Smooth muscle cell (in vitro differentiated cells): Measurements from ENCODE around the gene CLDN16. TPM values are rescaled to one million over a fixed set of nuclear protein-coding genes. Genes with fewer than 3 reads are reported as not detected.

ENCODE experiments used
- DNase-seq: peaks from one replicate; lab custom pipeline; 2025; ENCODE audit not compliant: unreplicated experiment; lab: John Stamatoyannopoulos, UW
- H2AFZ ChIP-seq: fragments of 200-600 bp; sonication (generic); 2 replicates; pipeline ENCODE4 v1.6.0; 2016; ENCODE audit warnings: antibody characterized with exemption, low read depth, mild to moderate bottlenecking
- H3F3A ChIP-seq: fragments of 200-600 bp; sonication (generic); 2 replicates; pipeline ENCODE4 v1.6.0; 2017; ENCODE audit warnings: antibody characterized with exemption, low read depth
- H3K27ac ChIP-seq: fragments of 200-600 bp; sonication (generic); 2 replicates; pipeline ENCODE4 v1.5.1; 2016; ENCODE audit warnings: low read depth, mild to moderate bottlenecking
- H3K27me3 ChIP-seq: fragments of 200-600 bp; sonication (generic); 2 replicates; pipeline ENCODE4 v1.6.1; 2016; ENCODE audit warnings: low read depth, mild to moderate bottlenecking
- H3K36me3 ChIP-seq: fragments of 200-600 bp; sonication (generic); 2 replicates; pipeline ENCODE4 v1.5.1; 2016; ENCODE audit warnings: low read depth
- H3K4me1 ChIP-seq: fragments of 200-600 bp; sonication (generic); 2 replicates; pipeline ENCODE4 v1.5.1; 2016; ENCODE audit warnings: low read depth
- H3K4me2 ChIP-seq: fragments of 200-600 bp; sonication (generic); 2 replicates; pipeline ENCODE4 v1.6.0; 2016; ENCODE audit warnings: mild to moderate bottlenecking
- H3K4me3 ChIP-seq: fragments of 200-600 bp; sonication (generic); 2 replicates; pipeline ENCODE4 v1.5.1; 2016; ENCODE audit warnings: mild to moderate bottlenecking
- H3K79me2 ChIP-seq: fragments of 200-600 bp; sonication (generic); 2 replicates; pipeline ENCODE4 v1.6.0; 2016; ENCODE audit warnings: low read depth, mild to moderate bottlenecking
- H3K9ac ChIP-seq: fragments of 200-600 bp; sonication (generic); 2 replicates; pipeline ENCODE4 v1.6.0; 2016; ENCODE audit warnings: low read depth
- H3K9me3 ChIP-seq: fragments of 200-600 bp; sonication (generic); replicated peaks from 2 replicates; pipeline ENCODE4 v1.5.1; 2016; ENCODE audit warnings: low read depth
- H4K20me1 ChIP-seq: fragments of 200-600 bp; sonication (generic); 2 replicates; pipeline ENCODE4 v1.6.0; 2016; ENCODE audit warnings: low read depth
- CTCF ChIP-seq: fragments of 200-600 bp; sonication (generic); IDR thresholded peaks from 2 replicates; pipeline ENCODE4 v1.5.1; 2017; ENCODE audit warnings: borderline replicate concordance, mild to moderate bottlenecking, antibody characterized with exemption; ENCODE audit not compliant: insufficient read depth, poor library complexity, severe bottlenecking
- WGBS: methylation state at CpG from one replicate; pipeline ENCODE4 v1.1.7; 2016; ENCODE audit warnings: low lambda C conversion rate; 5-methylcytosine and 5-hydroxymethylcytosine counted together
- polyA plus RNA-seq: library from polyadenylated mRNA; unstranded; fragments of >200 nt; fragmentation: Nextera tagmentation; extraction: Ambion mirVana; gene quantifications from 2 replicates; pipeline ENCODE4 v1.2.1, GENCODE V29; 2016
- total RNA-seq: library from RNA; depleted of rRNA; stranded (reverse); fragments of >200 nt; gene quantifications from 2 replicates; pipeline ENCODE4 v1.2.3, GENCODE V29; 2014

The CLDN16 gene
- total and polyA plus RNA-seq, 2 experiments from 2014 or later = 0.13 to 0.40 TPM

GRCh38 chr3:190345027-190345821 is 42.7 kb upstream of the CLDN16 start:
- peak overlapping the region; percentile 17 for H3K4me3 ChIP-seq
- WGBS = 20% methylated on average over 4 of the region's 4 CpGs

GRCh38 chr3:190345878-190346277 is 42.1 kb upstream of the CLDN16 start:
- Histone ChIP-seq H3K27me3 (no peaks in the 10 kb centered on the region), H3K79me2 (no peaks in the 10 kb centered on the region), H3K4me3 (no peak overlapping the region), H3F3A (no peaks in the 10 kb centered on the region), H4K20me1 (no peaks in the 10 kb centered on the region), H3K9me3 (no peaks in the 10 kb centered on the region), H3K27ac (peak overlapping the region; percentile 84), H3K4me1 (peaks cover 6% of the 10 kb centered on the region), H3K9ac (peak overlapping the region; percentile 75), H2AFZ (peak overlapping the region; percentile 44), H3K4me2 (peak overlapping the region; percentile 45), H3K36me3 (no peaks in the 10 kb centered on the region)
- no peak for TF ChIP-seq CTCF
- WGBS = 87% methylated on average over 4 of the region's 4 CpGs
- DNase-seq = no peak

More at GRCh38 chr3:190345027-190345821, 42.7 kb upstream of the CLDN16 start:
- no peaks in the 10 kb centered on the region for H3K36me3 ChIP-seq
- no peaks in the 10 kb centered on the region for H3K27me3 ChIP-seq
- H3K4me1 ChIP-seq = peaks cover 6% of the 10 kb centered on the region
- peak overlapping the region; percentile 84 for H3K27ac ChIP-seq
- DNase-seq = no peak
- no peaks in the 10 kb centered on the region for H3F3A ChIP-seq
- no peak for TF ChIP-seq CTCF
- no peaks in the 10 kb centered on the region for H4K20me1 ChIP-seq
- H3K9me3 ChIP-seq = no peaks in the 10 kb centered on the region
- H3K4me2 ChIP-seq = peak overlapping the region; percentile 45
- peak overlapping the region; percentile 22 for H2AFZ ChIP-seq
- no peaks in the 10 kb centered on the region for H3K79me2 ChIP-seq
- H3K9ac ChIP-seq = peak overlapping the region; percentile 75

GRCh38 chr3:190346541-190346940 is 41.4 kb upstream of the CLDN16 start:
- Histone ChIP-seq H3K4me1 (peaks cover 6% of the 10 kb centered on the region), H2AFZ (peak overlapping the region; percentile 14), H3K4me3 (no peak overlapping the region), H3K79me2 (no peaks in the 10 kb centered on the region), H3K9ac (no peak overlapping the region), H3K27ac (peak overlapping the region; percentile 84), H4K20me1 (no peaks in the 10 kb centered on the region), H3K4me2 (no peak overlapping the region), H3K36me3 (no peaks in the 10 kb centered on the region), H3F3A (no peaks in the 10 kb centered on the region), H3K27me3 (no peaks in the 10 kb centered on the region), H3K9me3 (no peaks in the 10 kb centered on the region)
- no peak for TF ChIP-seq CTCF
- WGBS = 80% methylated on average over 2 of the region's 2 CpGs
- no peak for DNase-seq
